Suprapubic skin (tissue), 4 donors: ENCODE results near the gene USP17L26. TPM values are rescaled to one million over a fixed set of nuclear protein-coding genes. Genes with fewer than 3 reads are reported as not detected.
"Not testable (repeated sequence)": the region's sequence is repeated elsewhere in the genome, so short reads cannot be mapped to it uniquely, and the experiment has no call there.

Experiments
- DNase-seq, 2 donors: peaks; one replicate each; pipeline ENCODE4 v3.0.0-alpha.2; 2019; ENCODE audit warnings: low spot score in 2 of 2
- H3K27ac ChIP-seq: fragments of 200-600 bp; sonication (generic); one replicate; pipeline ENCODE4 v1.5.1; 2019
- H3K27me3 ChIP-seq: fragments of 200-600 bp; sonication (generic); one replicate; pipeline ENCODE4 v1.5.1; 2019
- H3K36me3 ChIP-seq: fragments of 200-600 bp; sonication (generic); one replicate; pipeline ENCODE4 v1.5.1; 2019
- H3K4me1 ChIP-seq: fragments of 200-600 bp; sonication (generic); one replicate; pipeline ENCODE4 v1.5.1; 2019
- H3K4me3 ChIP-seq: fragments of 200-600 bp; sonication (generic); one replicate; pipeline ENCODE4 v1.5.1; 2019; ENCODE audit warnings: mild to moderate bottlenecking
- H3K9me3 ChIP-seq: fragments of 200-600 bp; sonication (generic); one replicate; pipeline ENCODE4 v1.5.1; 2019
- WGBS: methylation state at CpG from one replicate; pipeline ENCODE4 v1.1.5; 2018; 5-methylcytosine and 5-hydroxymethylcytosine counted together
- total RNA-seq, 4 donors: library from RNA; depleted of rRNA; stranded (reverse); fragments of >200 nt; gene quantifications; one replicate each; pipeline ENCODE4 v1.1.0, GENCODE V29; 2016

The USP17L26 gene, protein sequence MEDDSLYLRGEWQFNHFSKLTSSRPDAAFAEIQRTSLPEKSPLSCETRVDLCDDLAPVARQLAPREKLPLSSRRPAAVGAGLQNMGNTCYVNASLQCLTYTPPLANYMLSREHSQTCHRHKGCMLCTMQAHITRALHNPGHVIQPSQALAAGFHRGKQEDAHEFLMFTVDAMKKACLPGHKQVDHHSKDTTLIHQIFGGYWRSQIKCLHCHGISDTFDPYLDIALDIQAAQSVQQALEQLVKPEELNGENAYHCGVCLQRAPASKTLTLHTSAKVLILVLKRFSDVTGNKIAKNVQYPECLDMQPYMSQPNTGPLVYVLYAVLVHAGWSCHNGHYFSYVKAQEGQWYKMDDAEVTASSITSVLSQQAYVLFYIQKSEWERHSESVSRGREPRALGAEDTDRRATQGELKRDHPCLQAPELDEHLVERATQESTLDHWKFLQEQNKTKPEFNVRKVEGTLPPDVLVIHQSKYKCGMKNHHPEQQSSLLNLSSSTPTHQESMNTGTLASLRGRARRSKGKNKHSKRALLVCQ
- total RNA-seq, result not detected

DNA sequence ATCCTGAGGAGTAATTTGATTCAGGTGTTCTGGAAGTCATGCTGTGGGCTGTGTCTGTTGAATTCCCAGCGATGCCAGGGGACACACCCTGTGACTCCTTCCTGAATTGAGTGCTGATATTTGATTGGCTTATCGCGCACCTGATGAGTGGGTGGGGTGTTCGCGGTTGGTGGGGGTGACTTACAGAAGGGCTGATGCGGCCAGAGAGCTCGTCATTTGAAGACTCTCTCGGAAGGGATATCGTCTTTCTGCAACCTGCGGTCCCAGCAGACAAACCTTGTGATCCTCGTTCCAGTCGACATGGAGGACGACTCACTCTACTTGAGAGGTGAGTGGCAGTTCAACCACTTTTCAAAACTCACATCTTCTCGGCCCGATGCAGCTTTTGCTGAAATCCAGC is at the start of gene USP17L26:
Gene USP17L26 (plus strand): TSS at position 301 of the 400 bp plus-strand sequence. CDS start 0 bp downstream, at position 301.
- H3K27me3 ChIP-seq, H3K4me1 ChIP-seq, H3K9me3 ChIP-seq, H3K27ac ChIP-seq, H3K36me3 ChIP-seq, H3K4me3 ChIP-seq, DNase-seq: not testable (repeated sequence)
- WGBS, result no CpG with 5 or more reads among the region's 15 CpGs

DNA sequence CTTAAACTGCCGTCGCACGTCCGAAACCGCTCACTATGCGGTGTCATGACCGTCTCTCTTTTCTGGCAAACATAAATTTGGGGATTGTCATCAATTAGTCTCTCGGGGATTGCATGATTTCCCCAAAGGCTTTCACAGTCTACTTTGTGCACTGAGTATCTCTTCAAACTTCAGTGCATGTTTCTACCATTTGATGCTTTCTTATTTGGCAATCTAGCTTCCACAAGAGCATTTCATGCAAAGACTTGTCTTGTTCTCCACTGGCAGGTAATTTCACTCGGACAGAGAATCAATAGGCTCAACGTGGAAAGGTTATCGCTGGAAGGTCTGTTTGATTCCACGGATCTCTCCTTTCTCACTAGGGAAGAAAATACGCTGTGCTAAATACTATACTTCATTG is 10.3 kb upstream of the USP17L26 start:
- H3K27me3 ChIP-seq, H3K9me3 ChIP-seq, H3K27ac ChIP-seq, H3K36me3 ChIP-seq, H3K4me1 ChIP-seq, DNase-seq, H3K4me3 ChIP-seq: not testable (repeated sequence)
- WGBS, result 91% methylated on average over 5 of the region's 13 CpGs

- DNase-seq, H3K27me3 ChIP-seq, H3K27ac ChIP-seq, H3K9me3 ChIP-seq, H3K36me3 ChIP-seq, H3K4me3 ChIP-seq, H3K4me1 ChIP-seq: not testable (repeated sequence)
- WGBS, result no CpG with 5 or more reads among the region's 15 CpGs
Observed at GRCh38 chr4:9324865-9325264, 9.6 kb upstream of the USP17L26 start, which contains the start of gene USP17L24. TSS of gene USP17L24 (plus strand) at chr4:9325165. CDS start at chr4:9325165, 0 bp downstream.

GRCh38 chr4:9329611-9330010 is 4.8 kb upstream of the USP17L26 start, which contains the start of gene USP17L25:
TSS of gene USP17L25 (plus strand) at chr4:9329911. CDS start at chr4:9329911, 0 bp downstream.
- WGBS, result no CpG with 5 or more reads among the region's 15 CpGs
- H3K27me3 ChIP-seq, result not testable (repeated sequence)

DNA sequence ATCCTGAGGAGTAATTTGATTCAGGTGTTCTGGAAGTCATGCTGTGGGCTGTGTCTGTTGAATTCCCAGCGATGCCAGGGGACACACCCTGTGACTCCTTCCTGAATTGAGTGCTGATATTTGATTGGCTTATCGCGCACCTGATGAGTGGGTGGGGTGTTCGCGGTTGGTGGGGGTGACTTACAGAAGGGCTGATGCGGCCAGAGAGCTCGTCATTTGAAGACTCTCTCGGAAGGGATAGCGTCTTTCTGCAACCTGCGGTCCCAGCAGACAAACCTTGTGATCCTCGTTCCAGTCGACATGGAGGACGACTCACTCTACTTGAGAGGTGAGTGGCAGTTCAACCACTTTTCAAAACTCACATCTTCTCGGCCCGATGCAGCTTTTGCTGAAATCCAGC is 4.6 kb downstream of the USP17L26 start, which contains the start of gene USP17L5:
Gene USP17L5 (plus strand): TSS at position 301 of the 400 bp plus-strand sequence. CDS start 0 bp downstream, at position 301.
- not testable (repeated sequence) for H3K27ac ChIP-seq, H3K36me3 ChIP-seq, H3K4me3 ChIP-seq, H3K9me3 ChIP-seq, DNase-seq, H3K27me3 ChIP-seq, H3K4me1 ChIP-seq
- no CpG with 5 or more reads among the region's 15 CpGs for WGBS

More at GRCh38 chr4:9329611-9330010, 4.8 kb upstream of the USP17L26 start, which contains the start of gene USP17L25:
- not testable (repeated sequence) for H3K27ac ChIP-seq, H3K9me3 ChIP-seq, H3K4me1 ChIP-seq, DNase-seq, H3K4me3 ChIP-seq, H3K36me3 ChIP-seq

DNA sequence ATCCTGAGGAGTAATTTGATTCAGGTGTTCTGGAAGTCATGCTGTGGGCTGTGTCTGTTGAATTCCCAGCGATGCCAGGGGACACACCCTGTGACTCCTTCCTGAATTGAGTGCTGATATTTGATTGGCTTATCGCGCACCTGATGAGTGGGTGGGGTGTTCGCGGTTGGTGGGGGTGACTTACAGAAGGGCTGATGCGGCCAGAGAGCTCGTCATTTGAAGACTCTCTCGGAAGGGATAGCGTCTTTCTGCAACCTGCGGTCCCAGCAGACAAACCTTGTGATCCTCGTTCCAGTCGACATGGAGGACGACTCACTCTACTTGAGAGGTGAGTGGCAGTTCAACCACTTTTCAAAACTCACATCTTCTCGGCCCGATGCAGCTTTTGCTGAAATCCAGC is 9.4 kb downstream of the USP17L26 start, which contains the start of gene USP17L27:
Gene USP17L27 (plus strand): TSS at position 301 of the 400 bp plus-strand sequence. CDS start 0 bp downstream, at position 301.
- no CpG with 5 or more reads among the region's 15 CpGs for WGBS
- not testable (repeated sequence) for H3K4me3 ChIP-seq, DNase-seq, H3K9me3 ChIP-seq, H3K4me1 ChIP-seq, H3K36me3 ChIP-seq, H3K27me3 ChIP-seq, H3K27ac ChIP-seq

GRCh38 chr4:9348593-9348992 is 14.1 kb downstream of the USP17L26 start, which contains the start of gene USP17L28:
TSS of gene USP17L28 (plus strand) at chr4:9348893. CDS start at chr4:9348893, 0 bp downstream.
- H3K27me3 ChIP-seq, H3K4me3 ChIP-seq, H3K9me3 ChIP-seq, H3K36me3 ChIP-seq, H3K27ac ChIP-seq, DNase-seq, H3K4me1 ChIP-seq: not testable (repeated sequence)
- no CpG with 5 or more reads among the region's 15 CpGs for WGBS

DNA sequence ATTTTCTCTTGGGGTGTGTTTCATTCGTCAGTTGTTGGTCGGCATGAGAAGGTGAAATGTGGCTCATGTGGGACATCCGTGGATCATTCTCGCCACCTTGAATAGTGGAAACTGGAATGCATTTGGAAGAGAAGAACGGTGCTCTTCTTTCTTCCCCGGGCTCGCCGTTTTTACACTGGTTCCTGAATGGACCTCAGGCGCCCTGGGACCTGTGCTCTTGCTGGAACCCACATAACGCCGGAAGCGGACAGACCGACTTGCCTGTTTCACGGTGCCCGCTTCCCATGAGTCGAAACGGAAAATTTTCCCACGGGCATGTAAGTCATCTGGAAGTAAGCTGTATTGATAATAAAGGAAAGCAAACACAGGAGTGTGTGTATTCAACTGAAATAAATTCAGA is 16.4 kb downstream of the USP17L26 start:
- not testable (repeated sequence) for H3K4me3 ChIP-seq, H3K36me3 ChIP-seq, DNase-seq, H3K27me3 ChIP-seq, H3K27ac ChIP-seq, H3K9me3 ChIP-seq, H3K4me1 ChIP-seq
- WGBS, result no CpG with 5 or more reads among the region's 18 CpGs

DNA sequence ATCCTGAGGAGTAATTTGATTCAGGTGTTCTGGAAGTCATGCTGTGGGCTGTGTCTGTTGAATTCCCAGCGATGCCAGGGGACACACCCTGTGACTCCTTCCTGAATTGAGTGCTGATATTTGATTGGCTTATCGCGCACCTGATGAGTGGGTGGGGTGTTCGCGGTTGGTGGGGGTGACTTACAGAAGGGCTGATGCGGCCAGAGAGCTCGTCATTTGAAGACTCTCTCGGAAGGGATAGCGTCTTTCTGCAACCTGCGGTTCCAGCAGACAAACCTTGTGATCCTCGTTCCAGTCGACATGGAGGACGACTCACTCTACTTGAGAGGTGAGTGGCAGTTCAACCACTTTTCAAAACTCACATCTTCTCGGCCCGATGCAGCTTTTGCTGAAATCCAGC is 18.9 kb downstream of the USP17L26 start, which contains the start of gene USP17L29:
Gene USP17L29 (plus strand): TSS at position 301 of the 400 bp plus-strand sequence. CDS start 0 bp downstream, at position 301.
- H3K27me3 ChIP-seq, H3K27ac ChIP-seq, H3K4me1 ChIP-seq, DNase-seq, H3K9me3 ChIP-seq, H3K4me3 ChIP-seq, H3K36me3 ChIP-seq: not testable (repeated sequence)
- no CpG with 5 or more reads among the region's 15 CpGs for WGBS

DNA sequence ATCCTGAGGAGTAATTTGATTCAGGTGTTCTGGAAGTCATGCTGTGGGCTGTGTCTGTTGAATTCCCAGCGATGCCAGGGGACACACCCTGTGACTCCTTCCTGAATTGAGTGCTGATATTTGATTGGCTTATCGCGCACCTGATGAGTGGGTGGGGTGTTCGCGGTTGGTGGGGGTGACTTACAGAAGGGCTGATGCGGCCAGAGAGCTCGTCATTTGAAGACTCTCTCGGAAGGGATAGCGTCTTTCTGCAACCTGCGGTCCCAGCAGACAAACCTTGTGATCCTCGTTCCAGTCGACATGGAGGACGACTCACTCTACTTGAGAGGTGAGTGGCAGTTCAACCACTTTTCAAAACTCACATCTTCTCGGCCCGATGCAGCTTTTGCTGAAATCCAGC is 28.4 kb downstream of the USP17L26 start, which contains the start of gene USP17L30:
Gene USP17L30 (plus strand): TSS at position 301 of the 400 bp plus-strand sequence. CDS start 0 bp downstream, at position 301.
- H3K27me3 ChIP-seq, H3K4me3 ChIP-seq, H3K9me3 ChIP-seq, DNase-seq, H3K36me3 ChIP-seq, H3K4me1 ChIP-seq, H3K27ac ChIP-seq: not testable (repeated sequence)
- WGBS, result no CpG with 5 or more reads among the region's 15 CpGs

DNA sequence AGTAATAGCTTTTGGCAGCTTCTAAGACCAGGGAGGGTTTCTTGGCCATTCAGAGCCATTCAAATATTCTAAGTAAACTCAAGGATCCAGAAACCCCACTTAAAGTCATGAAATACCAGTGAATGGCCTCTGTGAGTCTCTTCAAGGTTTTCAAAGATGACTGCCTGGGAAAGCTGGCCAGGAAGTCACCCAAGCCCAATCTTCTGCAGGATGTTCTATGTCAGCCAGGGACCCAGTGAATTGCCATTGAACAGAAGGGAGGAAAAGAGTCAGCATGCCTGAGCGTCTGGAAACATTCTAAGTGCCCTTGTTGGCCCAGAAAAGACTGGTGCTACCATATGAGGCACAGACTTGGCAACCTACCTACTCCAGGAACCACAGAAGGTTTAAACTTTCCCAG is 45.4 kb downstream of the USP17L26 start:
- no CpG with 5 or more reads among the region's 1 CpG for WGBS
- H3K4me1 ChIP-seq, H3K4me3 ChIP-seq, H3K36me3 ChIP-seq, H3K9me3 ChIP-seq, DNase-seq, H3K27me3 ChIP-seq, H3K27ac ChIP-seq: not testable (repeated sequence)
